Retinal pigment epithelial cell (primary cell): ENCODE measurements around the gene ITGA3.

ENCODE experiments used
- DNase-seq: peaks from one replicate; pipeline ENCODE4 v3.0.0-alpha.2; 2010; ENCODE audit warnings: low read depth
- H3K4me3 ChIP-seq: 2 replicates; pipeline ENCODE4 v1.5.1; 2011; ENCODE audit warnings: mild to moderate bottlenecking, low read length, control low read depth, moderate library complexity
- TF ChIP-seq, protein P1 (sequence below): conservative IDR thresholded peaks from 2 replicates; pipeline ENCODE4 v1.5.1; 2011; ENCODE audit warnings: low read depth, low read length, control low read depth, inconsistent platforms

Gene ITGA3

GRCh38 chr17:50135316-50136095 lies 79.6 kb downstream of the ITGA3 start:
- TF ChIP-seq, protein P1, sequence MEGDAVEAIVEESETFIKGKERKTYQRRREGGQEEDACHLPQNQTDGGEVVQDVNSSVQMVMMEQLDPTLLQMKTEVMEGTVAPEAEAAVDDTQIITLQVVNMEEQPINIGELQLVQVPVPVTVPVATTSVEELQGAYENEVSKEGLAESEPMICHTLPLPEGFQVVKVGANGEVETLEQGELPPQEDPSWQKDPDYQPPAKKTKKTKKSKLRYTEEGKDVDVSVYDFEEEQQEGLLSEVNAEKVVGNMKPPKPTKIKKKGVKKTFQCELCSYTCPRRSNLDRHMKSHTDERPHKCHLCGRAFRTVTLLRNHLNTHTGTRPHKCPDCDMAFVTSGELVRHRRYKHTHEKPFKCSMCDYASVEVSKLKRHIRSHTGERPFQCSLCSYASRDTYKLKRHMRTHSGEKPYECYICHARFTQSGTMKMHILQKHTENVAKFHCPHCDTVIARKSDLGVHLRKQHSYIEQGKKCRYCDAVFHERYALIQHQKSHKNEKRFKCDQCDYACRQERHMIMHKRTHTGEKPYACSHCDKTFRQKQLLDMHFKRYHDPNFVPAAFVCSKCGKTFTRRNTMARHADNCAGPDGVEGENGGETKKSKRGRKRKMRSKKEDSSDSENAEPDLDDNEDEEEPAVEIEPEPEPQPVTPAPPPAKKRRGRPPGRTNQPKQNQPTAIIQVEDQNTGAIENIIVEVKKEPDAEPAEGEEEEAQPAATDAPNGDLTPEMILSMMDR, result no peak
- no peak for DNase-seq

GRCh38 chr17:50136096-50136687 lies 80.3 kb downstream of the ITGA3 start:
- TF ChIP-seq, protein P1, result no peak
- DNase-seq, result no peak
- no peak overlapping the region for H3K4me3 ChIP-seq

More at GRCh38 chr17:50135316-50136095, 79.6 kb downstream of the ITGA3 start:
- no peak overlapping the region for H3K4me3 ChIP-seq

GRCh38 chr17:50137042-50137441 lies 81.1 kb downstream of the ITGA3 start:
- H3K4me3 ChIP-seq, result no peak overlapping the region
- TF ChIP-seq, protein P1, result no peak
- DNase-seq, result no peak

DNA sequence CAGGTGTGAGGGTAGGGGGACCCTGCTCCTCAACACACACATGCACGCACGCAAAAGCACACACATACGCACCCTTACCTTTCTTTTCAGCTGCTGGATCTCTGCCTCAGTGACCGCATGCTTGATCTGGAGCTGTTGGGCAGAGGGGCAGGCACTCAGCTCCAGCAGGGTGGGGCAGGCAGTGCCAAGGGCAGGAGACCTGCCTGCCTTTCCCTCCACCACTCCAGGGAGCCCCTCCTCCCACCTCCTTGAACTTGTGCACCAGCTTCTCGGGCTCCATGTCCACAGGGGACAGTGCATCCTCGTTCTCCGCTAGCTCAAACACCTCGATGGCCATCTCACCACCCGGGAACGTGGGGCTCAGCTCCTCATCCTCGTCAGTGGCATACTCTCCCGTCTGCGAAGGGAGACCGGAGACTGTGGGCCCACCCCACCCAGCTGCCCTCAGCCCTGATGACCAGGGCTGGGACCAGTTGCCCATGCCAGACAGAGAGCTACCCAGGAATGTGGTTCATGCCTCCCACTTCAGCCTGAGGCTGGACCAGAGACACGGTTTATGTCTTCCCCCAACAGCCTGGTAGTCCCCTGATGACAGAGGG lies 83.4 kb downstream of the ITGA3 start:
- no peak for DNase-seq
- no peak overlapping the region for H3K4me3 ChIP-seq
- TF ChIP-seq, protein P1, result no peak
